Smooth muscle cell (in vitro differentiated cells): Measurements from ENCODE around the gene RPL38. TPM values are rescaled to one million over a fixed set of nuclear protein-coding genes. Genes with fewer than 3 reads are reported as not detected.

Experiments
- DNase-seq: peaks from one replicate; lab custom pipeline; 2025; ENCODE audit not compliant: unreplicated experiment; lab: John Stamatoyannopoulos, UW
- H2AFZ ChIP-seq: fragments of 200-600 bp; sonication (generic); 2 replicates; pipeline ENCODE4 v1.6.0; 2016; ENCODE audit warnings: antibody characterized with exemption, low read depth, mild to moderate bottlenecking
- H3F3A ChIP-seq: fragments of 200-600 bp; sonication (generic); 2 replicates; pipeline ENCODE4 v1.6.0; 2017; ENCODE audit warnings: antibody characterized with exemption, low read depth
- H3K27ac ChIP-seq: fragments of 200-600 bp; sonication (generic); 2 replicates; pipeline ENCODE4 v1.5.1; 2016; ENCODE audit warnings: low read depth, mild to moderate bottlenecking
- H3K27me3 ChIP-seq: fragments of 200-600 bp; sonication (generic); 2 replicates; pipeline ENCODE4 v1.6.1; 2016; ENCODE audit warnings: low read depth, mild to moderate bottlenecking
- H3K36me3 ChIP-seq: fragments of 200-600 bp; sonication (generic); 2 replicates; pipeline ENCODE4 v1.5.1; 2016; ENCODE audit warnings: low read depth
- H3K4me1 ChIP-seq: fragments of 200-600 bp; sonication (generic); 2 replicates; pipeline ENCODE4 v1.5.1; 2016; ENCODE audit warnings: low read depth
- H3K4me2 ChIP-seq: fragments of 200-600 bp; sonication (generic); 2 replicates; pipeline ENCODE4 v1.6.0; 2016; ENCODE audit warnings: mild to moderate bottlenecking
- H3K4me3 ChIP-seq: fragments of 200-600 bp; sonication (generic); 2 replicates; pipeline ENCODE4 v1.5.1; 2016; ENCODE audit warnings: mild to moderate bottlenecking
- H3K79me2 ChIP-seq: fragments of 200-600 bp; sonication (generic); 2 replicates; pipeline ENCODE4 v1.6.0; 2016; ENCODE audit warnings: low read depth, mild to moderate bottlenecking
- H3K9ac ChIP-seq: fragments of 200-600 bp; sonication (generic); 2 replicates; pipeline ENCODE4 v1.6.0; 2016; ENCODE audit warnings: low read depth
- H3K9me3 ChIP-seq: fragments of 200-600 bp; sonication (generic); replicated peaks from 2 replicates; pipeline ENCODE4 v1.5.1; 2016; ENCODE audit warnings: low read depth
- H4K20me1 ChIP-seq: fragments of 200-600 bp; sonication (generic); 2 replicates; pipeline ENCODE4 v1.6.0; 2016; ENCODE audit warnings: low read depth
- WGBS: methylation state at CpG from one replicate; pipeline ENCODE4 v1.1.7; 2016; ENCODE audit warnings: low lambda C conversion rate; 5-methylcytosine and 5-hydroxymethylcytosine counted together
- polyA plus RNA-seq: library from polyadenylated mRNA; unstranded; fragments of >200 nt; fragmentation: Nextera tagmentation; extraction: Ambion mirVana; gene quantifications from 2 replicates; pipeline ENCODE4 v1.2.1, GENCODE V29; 2016
- total RNA-seq: library from RNA; depleted of rRNA; stranded (reverse); fragments of >200 nt; gene quantifications from 2 replicates; pipeline ENCODE4 v1.2.3, GENCODE V29; 2014
- TF ChIP-seq, protein P1 (sequence below): fragments of 200-600 bp; sonication (generic); IDR thresholded peaks from 2 replicates; pipeline ENCODE4 v1.5.1; 2017; ENCODE audit warnings: borderline replicate concordance, mild to moderate bottlenecking, antibody characterized with exemption; ENCODE audit not compliant: insufficient read depth, poor library complexity, severe bottlenecking

Gene RPL38
- total and polyA plus RNA-seq, 2 experiments from 2014 or later: 449 to 889 TPM

DNA sequence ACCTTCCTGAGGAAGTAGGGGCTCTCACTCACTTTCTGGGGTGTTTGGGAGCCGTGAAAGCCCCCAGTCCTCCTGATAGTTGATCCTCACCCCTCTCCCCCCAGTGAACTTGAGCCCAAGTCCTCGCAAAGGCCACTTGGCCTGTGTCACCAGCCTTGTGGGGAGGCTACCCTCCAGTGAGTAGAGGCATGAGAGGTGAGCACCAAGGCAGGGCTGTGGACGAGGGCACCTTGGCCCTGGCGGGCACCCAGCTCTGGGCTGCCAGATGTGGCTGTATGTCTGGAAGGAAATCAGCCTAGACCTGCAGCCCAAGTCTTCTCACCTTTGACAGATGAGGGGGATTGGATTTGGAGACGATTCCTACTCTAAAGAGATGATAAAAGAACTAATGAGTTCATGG lies 13.0 kb downstream of the RPL38 start:
- WGBS: 80% methylated on average over 5 of the region's 5 CpGs
- TF ChIP-seq, protein P1, sequence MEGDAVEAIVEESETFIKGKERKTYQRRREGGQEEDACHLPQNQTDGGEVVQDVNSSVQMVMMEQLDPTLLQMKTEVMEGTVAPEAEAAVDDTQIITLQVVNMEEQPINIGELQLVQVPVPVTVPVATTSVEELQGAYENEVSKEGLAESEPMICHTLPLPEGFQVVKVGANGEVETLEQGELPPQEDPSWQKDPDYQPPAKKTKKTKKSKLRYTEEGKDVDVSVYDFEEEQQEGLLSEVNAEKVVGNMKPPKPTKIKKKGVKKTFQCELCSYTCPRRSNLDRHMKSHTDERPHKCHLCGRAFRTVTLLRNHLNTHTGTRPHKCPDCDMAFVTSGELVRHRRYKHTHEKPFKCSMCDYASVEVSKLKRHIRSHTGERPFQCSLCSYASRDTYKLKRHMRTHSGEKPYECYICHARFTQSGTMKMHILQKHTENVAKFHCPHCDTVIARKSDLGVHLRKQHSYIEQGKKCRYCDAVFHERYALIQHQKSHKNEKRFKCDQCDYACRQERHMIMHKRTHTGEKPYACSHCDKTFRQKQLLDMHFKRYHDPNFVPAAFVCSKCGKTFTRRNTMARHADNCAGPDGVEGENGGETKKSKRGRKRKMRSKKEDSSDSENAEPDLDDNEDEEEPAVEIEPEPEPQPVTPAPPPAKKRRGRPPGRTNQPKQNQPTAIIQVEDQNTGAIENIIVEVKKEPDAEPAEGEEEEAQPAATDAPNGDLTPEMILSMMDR: no peak
- Histone ChIP-seq H3K4me3 (no peak overlapping the region), H3K9me3 (no peaks in the 10 kb centered on the region), H3K27ac (no peak overlapping the region), H3F3A (peaks cover 11% of the 10 kb centered on the region), H4K20me1 (peaks cover 11% of the 10 kb centered on the region), H3K4me2 (no peak overlapping the region), H3K27me3 (no peaks in the 10 kb centered on the region), H3K36me3 (no peaks in the 10 kb centered on the region), H2AFZ (no peak overlapping the region), H3K4me1 (peaks cover 17% of the 10 kb centered on the region), H3K79me2 (no peaks in the 10 kb centered on the region), H3K9ac (no peak overlapping the region)
- no peak for DNase-seq

DNA sequence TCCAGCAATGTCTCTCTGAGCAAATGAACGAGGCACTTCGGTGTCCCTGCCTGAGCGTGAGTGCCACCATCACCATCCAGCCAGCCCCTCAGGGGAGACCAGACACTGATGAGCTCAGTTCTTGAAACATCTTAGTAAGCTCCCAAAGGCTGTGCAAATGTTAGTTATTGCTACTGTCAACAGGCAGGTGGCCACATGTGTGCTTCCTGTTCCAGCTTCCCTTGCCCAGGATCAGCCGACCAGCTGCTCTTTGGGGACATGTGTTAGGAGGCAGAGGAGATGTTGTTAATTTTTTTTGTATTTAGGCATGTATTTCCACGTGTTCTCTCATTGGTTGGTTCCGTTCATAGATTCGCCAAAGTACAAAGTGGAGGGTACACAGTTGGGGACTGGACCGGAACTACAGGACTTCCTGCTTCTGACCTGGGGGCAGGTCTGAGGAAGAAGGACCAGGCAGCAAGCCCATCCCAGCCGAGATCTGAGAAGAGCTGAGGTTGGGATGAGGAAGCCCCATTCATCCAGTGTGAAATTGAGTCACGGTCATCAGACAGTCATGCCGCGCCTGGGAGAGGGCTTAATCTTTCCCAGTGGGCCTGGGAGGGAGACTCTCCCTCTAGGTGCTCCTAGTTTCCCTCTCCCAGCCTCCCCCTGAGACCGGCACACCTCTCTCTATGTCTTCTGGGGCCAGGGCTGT lies 13.7 kb downstream of the RPL38 start:
- no peak for DNase-seq
- peaks cover 5% of the 10 kb centered on the region for H3F3A ChIP-seq
- H3K27ac ChIP-seq: no peak overlapping the region
- peaks cover 10% of the 10 kb centered on the region for H3K4me1 ChIP-seq
- 92% methylated on average over 13 of the region's 13 CpGs for WGBS
- no peaks in the 10 kb centered on the region for H3K36me3 ChIP-seq
- H3K9me3 ChIP-seq: no peaks in the 10 kb centered on the region
- H3K4me2 ChIP-seq: no peak overlapping the region
- no peak overlapping the region for H2AFZ ChIP-seq
- TF ChIP-seq, protein P1: no peak
- H3K9ac ChIP-seq: no peak overlapping the region
- no peaks in the 10 kb centered on the region for H3K79me2 ChIP-seq
- H3K4me3 ChIP-seq: no peak overlapping the region
- peaks cover 4% of the 10 kb centered on the region for H4K20me1 ChIP-seq
- H3K27me3 ChIP-seq: no peaks in the 10 kb centered on the region

- no peak overlapping the region for H3K4me2 ChIP-seq
- no peak overlapping the region for H3K9ac ChIP-seq
- H3K79me2 ChIP-seq: no peaks in the 10 kb centered on the region
- no peaks in the 10 kb centered on the region for H3K9me3 ChIP-seq
- H3K27me3 ChIP-seq: no peaks in the 10 kb centered on the region
- TF ChIP-seq, protein P1: no peak
- no peaks in the 10 kb centered on the region for H3K36me3 ChIP-seq
- H3K4me1 ChIP-seq: peaks cover 3% of the 10 kb centered on the region
- H3K4me3 ChIP-seq: no peak overlapping the region
- DNase-seq: no peak
- H3F3A ChIP-seq: no peaks in the 10 kb centered on the region
- H2AFZ ChIP-seq: no peak overlapping the region
- no peaks in the 10 kb centered on the region for H4K20me1 ChIP-seq
- WGBS: 86% methylated on average over 2 of the region's 2 CpGs
- H3K27ac ChIP-seq: no peak overlapping the region
Measured at GRCh38 chr17:74217888-74218287, 14.4 kb downstream of the RPL38 start.

DNA sequence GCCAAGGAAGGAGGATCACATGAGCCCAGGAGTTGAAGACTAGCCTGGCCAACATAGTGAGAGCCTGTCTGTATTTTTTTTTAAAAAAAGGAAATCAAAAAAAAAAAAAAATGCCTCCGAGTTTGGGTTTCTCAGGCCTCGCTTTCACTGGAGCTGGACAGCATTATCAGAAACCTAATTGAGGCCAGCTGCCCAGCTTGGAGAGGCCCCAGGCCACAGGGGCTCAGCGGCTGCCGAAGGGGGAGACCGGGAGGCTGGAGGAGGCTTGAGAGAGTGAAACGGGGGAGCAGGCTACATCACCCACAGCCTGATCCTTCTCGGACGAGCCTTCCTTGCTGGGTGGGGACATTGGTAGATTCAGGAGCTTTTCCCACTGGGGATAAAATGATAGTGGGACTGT lies 15.0 kb downstream of the RPL38 start:
- no peak overlapping the region for H3K9ac ChIP-seq
- H3F3A ChIP-seq: no peaks in the 10 kb centered on the region
- no peaks in the 10 kb centered on the region for H3K4me1 ChIP-seq
- no peaks in the 10 kb centered on the region for H3K27me3 ChIP-seq
- no peaks in the 10 kb centered on the region for H3K79me2 ChIP-seq
- H3K9me3 ChIP-seq: no peaks in the 10 kb centered on the region
- no peaks in the 10 kb centered on the region for H4K20me1 ChIP-seq
- DNase-seq: no peak
- no peak overlapping the region for H2AFZ ChIP-seq
- TF ChIP-seq, protein P1: no peak
- WGBS: 61% methylated on average over 8 of the region's 8 CpGs
- H3K4me3 ChIP-seq: no peak overlapping the region
- no peaks in the 10 kb centered on the region for H3K36me3 ChIP-seq
- H3K4me2 ChIP-seq: no peak overlapping the region
- H3K27ac ChIP-seq: no peak overlapping the region
